HepG2 (cell line): Measurements from ENCODE around the gene PLGRKT. TPM values are rescaled to one million over a fixed set of nuclear protein-coding genes. Genes with fewer than 3 reads are reported as not detected.
A peak's percentile ranks its signal among the peaks of the same experiment; 100 is the strongest.

ENCODE experiments used
- ATAC-seq: fragments of 200-7000 bp; cut with Tn5 transposase; 3 replicates; pipeline ENCODE4 v1.9.1; 2020; ENCODE audit warnings: mild to moderate bottlenecking, moderate library complexity
- BruUV-seq: library from RNA; stranded (reverse); fragments of 400-500 nt; replicated peaks from 2 replicates; lab custom pipeline; 2021; lab: Mats Ljungman, UMichigan
- CTCF ChIA-PET: fragments of 300-600 bp; formaldehyde crosslinking; extraction: SDS; loops from one replicate; lab custom pipeline; 2021; ENCODE audit warnings: low total read pairs, inconsistent platforms, low intra/inter-chr PET ratio; lab: Yijun Ruan, JAX
- POLR2A ChIA-PET: fragments of 350-600 bp; sonication (Branson Sonifier 250); formaldehyde crosslinking; loops from one replicate; lab custom pipeline; 2020; ENCODE audit warnings: antibody characterized with exemption, inconsistent platforms; lab: Yijun Ruan, JAX
- DNase-seq: peaks from one replicate; pipeline ENCODE4 v3.0.0-alpha.2; 2015; ENCODE audit warnings: low spot score
- FAIRE-seq: peaks from 3 replicates; lab custom pipeline; 2011; peaks lifted over from hg19 to GRCh38; lab: Jason Lieb, UNC
- H2AFZ ChIP-seq: one replicate; pipeline ENCODE4 v1.6.1; 2011; ENCODE audit warnings: low read length, inconsistent platforms
- H3K27ac ChIP-seq: fragments of 300-600 bp; 3 replicates; pipeline ENCODE4 v1.8.0; 2011; ENCODE audit warnings: mixed run types, mild to moderate bottlenecking, mixed read lengths, low read length, inconsistent platforms; ENCODE audit not compliant: insufficient read depth; ENCODE audit errors: extremely low read length
- H3K27me3 ChIP-seq, 2 experiments: fragments of 200-600 bp in 1 of 2; 2 replicates in 1 of 2; 3 replicates in 1 of 2; pipeline versions ENCODE4 v1.6.0 to v1.8.0; 2011; ENCODE audit warnings: low read length in 2 of 2, mild to moderate bottlenecking in 2 of 2, moderate library complexity in 2 of 2, inconsistent platforms in 1 of 2; ENCODE audit not compliant: insufficient read depth in 2 of 2, control insufficient read depth in 1 of 2
- H3K36me3 ChIP-seq, 2 experiments: fragments of 200-600 bp in 1 of 2; replicated peaks in 1 of 2; 2 replicates in 1 of 2; 3 replicates in 1 of 2; pipeline versions ENCODE4 v1.5.1 to v1.8.0; 2011; ENCODE audit warnings: low read length in 2 of 2, inconsistent platforms in 1 of 2; ENCODE audit not compliant: insufficient read depth in 2 of 2, control insufficient read depth in 1 of 2
- H3K4me1 ChIP-seq: 2 replicates; pipeline ENCODE4 v1.5.1; 2012; ENCODE audit warnings: low read length, inconsistent platforms; ENCODE audit not compliant: insufficient read depth
- H3K4me2 ChIP-seq: 2 replicates; pipeline ENCODE4 v1.6.0; 2011; ENCODE audit warnings: low read depth, low read length, inconsistent platforms
- H3K4me3 ChIP-seq, 3 experiments: fragments of 200-600 bp in 1 of 3; sonication (generic), shearing (Covaris generic) in 1 of 3; replicated peaks in 1 of 3; 2 replicates each; pipeline ENCODE4 v1.5.1; 2011 to 2016; ENCODE audit warnings: low read length in 3 of 3, inconsistent platforms in 2 of 3, low read depth in 2 of 3, mild to moderate bottlenecking in 2 of 3, control low read depth in 1 of 3, mixed read lengths in 1 of 3; ENCODE audit not compliant: insufficient read depth in 1 of 3
- H3K79me2 ChIP-seq: one replicate; pipeline ENCODE4 v1.6.1; 2011; ENCODE audit warnings: low read length, inconsistent platforms; ENCODE audit not compliant: insufficient read depth
- H3K9ac ChIP-seq: 2 replicates; pipeline ENCODE4 v1.6.0; 2011; ENCODE audit warnings: mild to moderate bottlenecking, low read depth, low read length, inconsistent platforms; ENCODE audit not compliant: insufficient read depth
- H3K9me3 ChIP-seq: 2 replicates; pipeline ENCODE4 v1.5.1; 2012; ENCODE audit warnings: mild to moderate bottlenecking, low read length
- H4K20me1 ChIP-seq: 2 replicates; pipeline ENCODE4 v1.6.0; 2011; ENCODE audit warnings: inconsistent platforms, mild to moderate bottlenecking, low read length, moderate library complexity; ENCODE audit not compliant: insufficient read depth
- CREB1 ChIP-seq, 2 experiments: fragments of 450-650 bp in 1 of 2; IDR thresholded peaks; 2 replicates each; pipeline ENCODE4 v1.6.1; 2016 to 2017; ENCODE audit warnings: control low read depth in 1 of 2, mild to moderate bottlenecking in 1 of 2, missing compliant biosample characterization in 1 of 2, missing genetic modification characterization in 1 of 2
- CTCF ChIP-seq: sonication (generic); formaldehyde crosslinking; IDR thresholded peaks from 2 replicates; pipeline ENCODE4 v1.5.0; 2020; ENCODE audit warnings: mild to moderate bottlenecking, missing genetic modification reagents, moderate library complexity
- FOXC1 ChIP-seq: sonication (generic); formaldehyde crosslinking; IDR thresholded peaks from 2 replicates; pipeline ENCODE4 v1.8.0; 2022; ENCODE audit warnings: mild to moderate bottlenecking, missing genetic modification reagents, borderline replicate concordance
- FOXJ3 ChIP-seq: sonication (generic); formaldehyde crosslinking; IDR thresholded peaks from 2 replicates; pipeline ENCODE4 v1.4.0; 2020; ENCODE audit warnings: missing genetic modification reagents, mild to moderate bottlenecking, borderline replicate concordance
- HMG20B ChIP-seq: conservative IDR thresholded peaks from 2 replicates; pipeline ENCODE4 v1.6.1; 2016; ENCODE audit warnings: missing genetic modification reagents, missing compliant biosample characterization
- NFIB ChIP-seq: sonication (generic); formaldehyde crosslinking; IDR thresholded peaks from 2 replicates; pipeline ENCODE4 v1.9.0; 2021; ENCODE audit warnings: missing genetic modification reagents, mild to moderate bottlenecking, borderline replicate concordance
- RAD21 ChIP-seq: fragments of 450-650 bp; formaldehyde crosslinking; IDR thresholded peaks from 2 replicates; pipeline ENCODE4 v1.5.0; 2020; ENCODE audit warnings: mild to moderate bottlenecking
- SMC3 ChIP-seq: IDR thresholded peaks from 2 replicates; pipeline ENCODE4 v1.6.1; 2011; ENCODE audit warnings: low read length, improper control_type of control experiment
- STAG1 ChIP-seq: sonication (generic); formaldehyde crosslinking; IDR thresholded peaks from 2 replicates; pipeline ENCODE4 v1.4.0; 2020; ENCODE audit warnings: missing genetic modification reagents
- ZNF317 ChIP-seq: sonication (generic); formaldehyde crosslinking; IDR thresholded peaks from 2 replicates; pipeline ENCODE4 v1.5.0; 2020; ENCODE audit warnings: mild to moderate bottlenecking, missing genetic modification reagents
- ZNF570 ChIP-seq: sonication (generic); formaldehyde crosslinking; IDR thresholded peaks from 2 replicates; pipeline ENCODE4 v1.4.0; 2020; ENCODE audit warnings: mild to moderate bottlenecking, missing genetic modification reagents, borderline replicate concordance
- ZNF644 ChIP-seq: IDR thresholded peaks from 2 replicates; pipeline ENCODE4 v1.6.1; 2016; ENCODE audit warnings: low read depth
- ZNF724P ChIP-seq: sonication (generic); formaldehyde crosslinking; IDR thresholded peaks from 2 replicates; pipeline ENCODE4 v1.8.0; 2022; ENCODE audit warnings: missing genetic modification reagents, borderline replicate concordance
- WGBS: methylation state at CpG from one replicate; pipeline ENCODE4 v1.1.6; 2017; ENCODE audit warnings: low lambda C conversion rate; 5-methylcytosine and 5-hydroxymethylcytosine counted together
- in situ Hi-C: cut with HindIII; loops from 2 replicates; pipeline ENCODE4 v1.10.0; 2017; ENCODE audit warnings: low pct_unique_long_range_greater_than_20kb; ENCODE audit not compliant: extremely low pct_ligation_motif_present
- intact Hi-C: fragments of 100-400 bp; cut with micrococcal nuclease; formaldehyde crosslinking; loops from one replicate; pipeline ENCODE4 v1.10.0; 2022; ENCODE audit not compliant: unreplicated experiment
- polyA plus RNA-seq, 8 experiments: library from polyadenylated mRNA; depleted of rRNA in 3 of 8; stranded (reverse) in 7 of 8; unstranded in 1 of 8; fragments of >200 nt; fragmentation: Illumina TruSeq in 4 of 8; extraction: Trizol in 4 of 8; gene quantifications; 2 replicates each; pipeline versions ENCODE4 v1.2.1 to v1.2.3, GENCODE V29; 2011 to 2016; ENCODE audit warnings: low read depth in 4 of 8, missing spikeins in 1 of 8, mixed read lengths in 1 of 8; ENCODE audit not compliant: insufficient read depth in 1 of 8
- total RNA-seq, 5 experiments: library from RNA; depleted of rRNA; stranded (reverse); fragments of >200 nt; fragmentation: Illumina TruSeq; extraction: Trizol; gene quantifications; 2 replicates each; pipeline ENCODE4 v1.2.3, GENCODE V29; 2016; ENCODE audit warnings: low read depth in 1 of 5

The PLGRKT gene
- total and polyA plus RNA-seq, 2 of the 13 experiments (the other 11 are each of a cell fraction or from before 2014, with no cell fraction given) = 5.0 to 15.8 TPM

DNA sequence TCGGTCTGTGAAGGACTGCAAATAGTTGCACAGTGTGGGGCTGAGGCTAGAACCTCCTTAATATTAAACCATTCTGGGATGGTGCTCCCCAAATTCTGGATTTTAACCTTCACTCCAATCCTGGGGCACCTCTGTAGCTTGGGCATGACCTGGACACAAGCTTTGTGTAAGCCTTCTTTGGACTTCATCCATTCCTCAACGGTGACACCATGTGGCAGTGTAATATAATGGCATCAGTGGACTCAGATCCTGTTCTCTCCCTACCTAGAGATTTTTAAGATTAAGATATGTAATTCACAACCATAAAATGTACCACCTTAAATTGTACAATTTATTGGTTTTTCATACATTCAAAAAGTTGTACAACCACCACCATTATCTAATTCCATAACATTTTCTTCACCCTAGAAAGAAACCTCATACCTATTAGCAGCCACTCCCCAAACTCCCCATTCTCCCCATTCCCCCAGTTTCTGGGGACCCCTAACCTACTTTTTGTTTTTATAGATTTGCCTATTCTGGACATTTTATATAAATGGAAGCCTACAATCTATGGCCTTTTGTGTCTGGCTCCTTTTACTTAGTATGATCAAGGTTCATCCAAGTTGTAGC lies 4.8 kb upstream of the PLGRKT start:
- DNase-seq = peak; percentile 57
- no peaks in the 10 kb centered on the region for H3K36me3 ChIP-seq
- WGBS = 0% methylated on average over 2 of the region's 2 CpGs
- BruUV-seq = no TSS peak
- ATAC-seq = peak; percentile 17
- H3K9me3 ChIP-seq = no peaks in the 10 kb centered on the region
- in situ Hi-C loops = loop anchor here (5.0 to 25.0 kb wide), 4 partner anchors 152 to 680 kb away; partner anchors contain the start of genes INSL6 and JAK2
- TF ChIP-seq HMG20B (CRISPR knock-in tag) = no peak
- TF ChIP-seq FOXJ3 = no peak
- no peak for TF ChIP-seq NFIB (CRISPR knock-in tag)
- TF ChIP-seq SMC3 = peak; percentile 78
- peak; percentile 77 for TF ChIP-seq CTCF (CRISPR knock-in tag)
- TF ChIP-seq ZNF317 (CRISPR knock-in tag) = no peak
- TF ChIP-seq ZNF644 (CRISPR knock-in tag) = no peak
- TF ChIP-seq ZNF724P = no peak
- peak; percentile 68 for TF ChIP-seq STAG1 (CRISPR knock-in tag)
- no peak for TF ChIP-seq CREB1 (IDR thresholded peaks at IDR 0.05)
- no peak for TF ChIP-seq CREB1 (CRISPR knock-in tag; IDR thresholded peaks at IDR 0.05)
- no peak for TF ChIP-seq FOXC1 (CRISPR knock-in tag)
- TF ChIP-seq RAD21 (CRISPR knock-in tag) = 0 out of 2 replicates have a peak, but pooled peaks have one; percentile 18
- no peak for TF ChIP-seq ZNF570 (CRISPR knock-in tag)
- TF ChIP-seq, all 625 proteins: peak for 4
- peak; percentile 95 for FAIRE-seq
- H4K20me1 ChIP-seq = no peaks in the 10 kb centered on the region
- no peaks in the 10 kb centered on the region for H3K79me2 ChIP-seq
- H3K27me3 ChIP-seq = no peaks in the 10 kb centered on the region; a peak in 1 of 5 replicates
- ChIA-PET CTCF (interaction anchor here (1.7 kb wide), 1 partner anchor 256 kb away, joined by 4 read pairs; no protein-coding TSS in a partner anchor), POLR2A (no interaction called here)
- H3K4me2 ChIP-seq = no peak overlapping the region
- H2AFZ ChIP-seq = no peak overlapping the region
- H3K9ac ChIP-seq = no peak overlapping the region
- H3K4me3 ChIP-seq = no peak overlapping the region
- peaks cover 9% of the 10 kb centered on the region for H3K4me1 ChIP-seq
- H3K27ac ChIP-seq = no peak overlapping the region
- intact Hi-C loops = loop anchor here (1.0 kb wide), 1 partner anchor 256 kb away; no protein-coding TSS in a partner anchor
